ENCODE measurements around the gene FBXO22.
A peak's percentile ranks its signal among the peaks of the same experiment; 100 is the strongest.
"Not testable (repeated sequence)": the region's sequence is repeated elsewhere in the genome, so short reads cannot be mapped to it uniquely, and the experiment has no call there.

The FBXO22 gene

DNA sequence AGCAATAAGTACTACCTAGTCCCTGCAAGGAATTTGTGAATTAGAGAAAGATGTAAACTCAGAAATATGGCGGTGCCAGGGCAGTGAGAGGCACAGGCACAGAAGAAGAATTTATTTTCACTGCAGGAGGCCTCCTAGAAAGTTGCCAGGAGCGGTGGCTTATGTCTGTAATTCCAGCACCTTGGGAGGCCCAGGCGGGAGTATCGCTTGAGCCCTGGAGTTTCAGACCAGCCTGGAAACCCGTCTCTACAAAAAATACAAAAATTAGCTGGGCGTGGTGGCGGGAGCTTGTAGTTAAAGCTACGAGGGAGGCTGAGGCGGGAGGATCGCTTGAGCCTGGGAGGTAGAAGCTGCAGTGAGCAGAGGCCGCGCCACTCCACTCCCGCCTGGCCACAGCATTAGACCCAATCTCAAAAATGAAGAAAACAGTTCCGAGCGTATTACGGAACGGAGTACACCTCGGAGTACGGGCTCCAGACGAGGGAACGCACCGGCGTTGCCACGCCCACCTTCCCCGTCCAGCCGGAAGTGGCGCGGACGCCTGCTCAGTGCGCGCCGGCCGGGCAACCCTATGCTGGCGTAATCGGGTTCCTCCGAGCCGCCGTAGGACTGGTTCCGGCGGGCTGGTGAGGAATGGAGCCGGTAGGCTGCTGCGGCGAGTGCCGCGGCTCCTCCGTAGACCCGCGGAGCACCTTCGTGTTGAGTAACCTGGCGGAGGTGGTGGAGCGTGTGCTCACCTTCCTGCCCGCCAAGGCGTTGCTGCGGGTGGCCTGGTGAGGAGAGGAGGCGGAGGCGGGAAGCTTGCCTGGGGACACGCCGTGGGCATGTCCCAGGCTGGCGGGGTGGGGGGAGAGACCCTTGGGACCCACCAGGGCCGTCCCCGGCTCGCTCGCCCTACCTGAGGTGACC, at the start of gene FBXO22:
Gene FBXO22, plus strand, starts transcription at position 548 of the 909 bp plus-strand sequence. Its CDS starts 86 bp downstream, at position 634.
- DNase-seq = peak; percentile 89

DNA sequence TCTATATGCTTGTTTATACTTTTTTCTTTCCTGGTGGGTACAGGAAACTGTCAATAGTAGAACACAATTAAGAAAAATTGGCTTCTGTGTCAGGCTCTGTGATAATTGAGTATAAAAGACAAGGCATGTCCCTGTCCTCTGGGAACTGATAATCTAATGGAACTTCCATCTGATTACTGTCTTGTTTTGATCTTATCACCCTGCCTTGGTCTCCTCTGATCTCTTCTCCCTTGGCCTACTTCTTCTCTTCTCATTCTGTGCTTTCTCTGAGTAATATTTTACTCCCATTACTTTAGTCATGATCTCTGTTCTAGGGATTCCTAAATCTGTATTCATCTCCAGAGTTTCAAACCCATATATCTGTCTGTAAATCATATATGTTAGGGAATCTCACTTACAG, 45.8 kb upstream of the FBXO22 start:
- no peak for DNase-seq

DNA sequence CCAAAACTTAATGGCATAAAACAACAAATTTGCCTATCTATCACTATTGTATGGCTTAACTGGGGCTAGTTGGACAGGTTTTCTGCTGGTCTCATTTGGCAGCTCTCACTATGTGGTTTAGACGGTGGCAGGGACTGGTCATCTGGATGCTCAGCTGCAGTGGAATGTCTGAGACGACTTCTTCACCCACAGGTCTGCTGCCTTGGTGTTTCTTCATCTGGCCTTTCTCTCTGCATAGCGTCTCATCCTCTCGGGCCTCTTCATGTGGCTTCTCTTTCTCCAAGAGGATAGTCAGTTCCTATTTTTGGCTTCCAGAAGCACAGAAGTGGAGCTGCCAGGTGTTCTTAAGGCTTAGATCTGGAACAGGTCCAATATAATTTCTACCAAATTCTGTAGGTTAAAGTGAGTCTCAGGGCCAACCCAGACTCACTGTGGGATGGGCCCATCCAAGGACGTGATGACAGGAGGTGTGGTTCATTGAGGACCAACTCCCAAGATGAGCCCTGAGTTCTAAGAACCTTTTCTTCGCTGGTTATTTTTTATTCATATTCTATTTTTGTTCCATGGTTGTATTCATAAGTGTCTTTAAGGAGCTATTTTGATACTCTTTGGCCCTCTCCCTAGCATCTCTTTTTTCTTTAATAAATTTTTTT, 41.8 kb upstream of the FBXO22 start:
- DNase-seq = no peak

DNA sequence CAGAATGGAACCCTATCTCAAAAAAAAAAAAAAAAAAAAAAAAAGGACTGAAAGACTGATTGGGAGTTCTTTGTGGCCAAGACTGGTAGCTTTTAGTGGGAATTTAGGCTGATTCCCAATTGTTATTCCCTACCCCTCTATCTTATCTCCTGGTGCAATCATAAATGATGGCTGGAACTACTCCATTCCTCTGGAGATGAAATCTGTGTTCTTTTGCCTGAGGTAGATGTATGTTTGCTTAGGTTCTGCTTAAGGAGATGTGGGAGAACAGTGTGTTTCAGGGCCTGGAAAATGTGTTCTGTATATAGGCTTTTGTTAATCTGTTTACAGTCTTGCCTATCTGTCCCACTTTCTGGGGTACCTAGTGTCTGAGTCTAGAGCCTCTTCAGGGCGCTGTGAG, 40.9 kb upstream of the FBXO22 start:
- no peak for DNase-seq

DNA sequence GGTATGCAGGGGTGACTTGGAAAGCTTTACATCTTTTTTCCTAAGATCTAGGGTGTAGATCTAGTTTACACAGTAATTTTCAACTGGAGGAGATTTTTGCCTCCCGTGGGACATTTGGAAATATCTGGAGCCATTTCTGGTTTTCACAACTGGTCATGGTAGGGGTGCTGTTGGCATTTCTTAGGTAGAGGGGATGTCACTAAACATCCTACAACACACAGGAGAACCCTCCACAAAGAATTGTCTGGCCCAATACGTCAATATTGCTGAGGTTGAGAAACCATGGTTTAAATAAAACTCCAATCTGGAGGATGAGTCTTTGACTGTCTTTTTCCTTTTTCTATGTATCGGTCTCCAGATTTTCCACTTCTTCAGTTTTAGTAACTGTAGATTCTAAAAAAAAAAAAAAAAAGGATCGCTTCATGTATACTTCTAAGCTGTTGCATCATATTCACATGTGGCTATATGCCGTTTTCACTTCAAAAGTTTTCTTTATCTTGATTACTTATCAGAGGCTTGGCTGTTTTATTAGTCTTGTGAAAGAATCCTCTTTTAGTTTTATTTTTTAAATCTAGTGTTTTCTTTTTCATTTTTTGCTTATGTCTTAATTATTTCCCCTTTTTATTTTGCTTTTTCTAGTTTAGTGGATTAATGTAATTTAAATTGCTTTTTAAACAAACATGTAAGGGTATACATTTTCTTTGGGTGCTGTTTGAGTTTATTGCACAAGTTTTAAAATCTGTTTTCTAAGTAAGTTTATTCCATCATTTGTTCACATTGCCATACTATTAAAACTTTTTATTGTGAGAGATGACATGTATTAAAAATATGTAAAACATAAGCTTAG, 39.2 kb upstream of the FBXO22 start:
- no peak for DNase-seq

DNA sequence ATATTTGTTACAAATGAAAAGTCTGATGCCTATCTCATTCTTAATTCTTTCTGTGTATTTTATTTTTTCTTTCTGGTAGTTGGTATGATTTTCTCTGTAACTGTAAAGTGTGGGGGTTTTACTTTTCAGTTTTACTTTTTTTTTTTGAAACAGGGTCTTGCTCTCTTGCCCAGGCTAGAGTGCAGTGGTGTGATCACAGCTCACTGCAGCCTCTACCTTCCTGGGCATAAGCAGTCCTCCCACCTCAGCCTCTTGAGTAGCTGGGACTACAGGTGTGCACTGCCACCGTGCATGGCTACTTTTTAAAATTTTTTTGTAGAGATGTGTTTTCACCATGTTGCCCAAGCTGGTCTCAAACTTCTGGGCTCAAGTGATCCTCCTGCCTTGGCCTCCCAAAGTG, 37.6 kb upstream of the FBXO22 start:
- not testable (repeated sequence) for DNase-seq

DNA sequence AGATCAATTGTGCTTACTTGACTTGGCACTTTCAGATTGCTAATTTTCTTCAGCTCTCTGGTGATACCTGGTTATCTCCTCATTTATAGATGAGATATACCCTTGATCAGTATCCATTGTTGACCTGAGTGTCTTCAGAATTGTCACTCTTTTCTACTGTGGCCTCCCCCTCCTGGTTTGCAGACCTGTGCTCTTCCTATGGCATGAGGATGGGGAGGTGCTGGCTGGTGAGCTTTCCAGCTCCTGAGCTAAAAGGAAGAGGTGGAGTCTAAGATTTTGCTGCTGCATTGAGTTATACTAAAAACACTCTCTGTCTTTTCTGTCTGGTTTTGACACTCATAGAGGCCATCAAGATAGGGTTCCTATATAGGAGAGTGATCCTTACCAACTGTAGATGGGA, 36.8 kb upstream of the FBXO22 start:
- DNase-seq = no peak

DNA sequence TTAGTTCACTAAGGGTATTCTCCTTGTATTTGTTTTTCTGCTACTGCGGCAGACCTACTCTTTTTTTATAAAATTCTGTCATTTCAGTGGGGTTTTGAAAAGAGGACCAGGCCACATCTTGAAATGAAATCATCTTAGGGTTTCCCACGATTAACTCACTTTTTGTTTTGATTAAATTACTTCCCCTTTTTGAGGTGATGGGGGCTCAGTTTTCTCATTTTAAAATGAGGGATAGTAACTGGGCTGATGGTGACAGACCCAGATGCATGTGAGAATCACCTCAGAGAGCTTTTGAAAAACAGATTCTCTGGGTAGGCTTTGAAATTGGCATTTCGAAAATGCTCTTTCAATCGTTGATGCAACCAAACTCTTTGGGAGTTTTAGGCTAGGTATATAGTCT, 36.2 kb upstream of the FBXO22 start:
- DNase-seq = no peak

DNA sequence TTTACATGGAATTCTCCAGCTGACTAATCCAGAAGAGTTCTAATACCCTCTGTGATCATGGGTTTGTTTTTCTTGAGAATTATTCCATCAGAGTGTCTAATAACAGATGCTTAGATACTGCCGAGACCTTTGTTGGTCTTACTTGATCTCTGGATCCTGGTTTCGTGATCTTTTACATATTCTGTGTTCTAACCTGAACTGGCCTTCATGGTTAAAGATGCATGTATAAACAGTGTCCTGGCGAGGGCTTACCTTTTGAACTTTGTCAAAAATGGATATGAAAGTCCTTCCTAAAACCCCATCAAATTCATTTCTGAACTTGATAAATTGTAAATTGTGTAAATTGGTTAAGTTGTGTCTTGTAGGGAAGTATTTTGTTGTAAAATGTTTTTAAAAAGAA, 35.7 kb upstream of the FBXO22 start:
- DNase-seq = no peak

DNA sequence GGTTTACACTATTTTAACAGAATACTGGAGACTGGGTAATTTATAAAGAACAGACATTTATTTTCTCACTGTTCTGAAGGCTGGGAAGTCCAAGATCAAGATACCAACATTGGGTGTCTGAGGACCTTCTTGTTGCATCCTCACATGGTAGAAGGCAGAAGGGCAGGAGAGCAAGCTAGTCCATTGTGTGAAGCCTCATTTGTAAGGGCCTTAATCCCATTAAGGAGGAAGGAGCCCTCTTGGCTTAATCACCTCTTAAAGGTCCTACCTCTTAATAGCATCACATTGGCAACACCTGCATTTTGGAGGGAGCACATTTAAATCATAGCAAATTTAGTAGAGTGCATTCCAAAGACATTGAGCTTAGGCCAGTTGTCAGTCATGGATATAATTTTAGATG, 34.2 kb upstream of the FBXO22 start:
- no peak for DNase-seq

DNA sequence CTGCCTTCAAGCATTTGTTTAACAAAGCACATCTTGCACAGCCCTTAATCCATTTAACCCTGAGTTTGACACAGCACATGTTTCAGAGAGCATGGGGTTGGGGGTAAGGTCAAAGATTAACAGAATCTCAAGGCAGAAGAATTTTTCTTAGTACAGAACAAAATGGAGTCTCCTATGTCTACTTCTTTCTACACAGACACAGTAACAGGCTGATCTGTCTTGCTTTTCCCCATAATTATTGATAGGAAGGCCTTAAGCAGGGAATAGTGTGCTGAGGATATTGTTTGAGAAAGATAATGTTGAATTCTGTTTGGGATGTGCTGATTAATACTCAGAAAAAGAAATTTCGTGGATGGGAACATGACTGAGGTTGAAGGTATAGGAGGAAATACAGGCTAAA, 32.1 kb upstream of the FBXO22 start:
- not testable (repeated sequence) for DNase-seq

DNA sequence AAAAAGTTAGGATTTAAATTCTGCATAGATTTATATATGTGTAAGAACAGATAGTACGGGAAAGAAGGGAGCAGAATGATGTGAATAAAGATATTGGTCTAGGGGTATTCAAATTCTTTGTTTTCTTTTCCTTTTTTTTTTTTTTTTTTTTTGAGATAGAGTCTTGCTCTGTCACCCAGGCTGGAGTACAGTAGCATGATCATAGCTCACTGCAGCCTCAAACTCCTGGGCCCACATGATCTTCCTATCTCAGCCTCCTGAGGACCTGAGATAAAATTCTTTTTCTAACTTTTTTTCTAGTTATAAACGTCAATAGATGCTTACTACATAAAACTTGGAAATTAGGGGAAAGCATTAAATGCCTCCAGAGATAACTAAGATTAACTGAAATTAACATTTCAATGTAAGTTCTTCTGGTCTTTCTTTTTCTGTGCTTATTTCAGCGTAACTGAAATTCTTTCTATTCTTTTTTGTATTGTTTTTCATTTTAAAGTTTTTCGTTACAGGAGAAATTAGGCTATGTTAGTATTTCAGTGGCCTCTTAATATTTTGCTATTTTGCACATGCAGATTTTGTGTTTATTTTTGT, 31.2 kb upstream of the FBXO22 start:
- no peak for DNase-seq

DNA sequence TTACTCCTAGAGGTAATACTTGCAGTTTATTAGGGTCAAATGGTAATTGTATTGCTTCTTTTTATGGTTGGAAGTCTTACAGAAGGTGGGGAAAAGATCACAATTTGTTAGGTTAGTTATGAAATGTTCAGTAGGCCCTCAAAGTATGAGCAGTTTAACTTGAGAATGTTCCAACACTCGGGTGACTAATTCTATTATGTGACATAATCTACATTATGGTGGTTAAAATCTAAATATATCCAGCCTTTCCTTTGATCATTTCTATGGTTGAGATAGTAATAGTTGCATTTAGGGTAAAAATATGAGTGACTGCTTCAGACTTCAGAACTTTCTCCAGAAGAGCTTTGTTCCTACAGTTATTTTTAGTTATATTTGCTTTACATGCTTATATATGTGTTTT, 19.6 kb upstream of the FBXO22 start:
- DNase-seq = no peak

DNA sequence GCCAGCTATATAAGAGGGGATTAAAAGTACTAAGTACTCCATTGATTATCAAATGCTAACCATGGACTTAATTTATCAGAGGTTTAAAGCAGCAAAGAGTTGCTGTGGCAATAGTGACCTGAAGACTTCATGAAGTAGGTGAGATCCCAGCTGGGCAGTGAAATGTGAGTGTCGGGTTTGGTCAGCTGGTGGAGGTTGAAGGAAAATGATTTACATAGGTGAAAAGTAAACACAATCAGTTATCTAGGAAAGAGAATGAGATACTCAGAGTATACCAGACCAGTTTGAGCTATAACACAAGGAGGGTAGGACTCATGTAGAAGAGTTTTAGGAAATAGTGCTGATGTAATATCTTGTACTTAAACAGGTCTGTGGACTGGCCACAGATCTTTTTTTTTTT, 16.5 kb upstream of the FBXO22 start:
- DNase-seq = no peak

DNA sequence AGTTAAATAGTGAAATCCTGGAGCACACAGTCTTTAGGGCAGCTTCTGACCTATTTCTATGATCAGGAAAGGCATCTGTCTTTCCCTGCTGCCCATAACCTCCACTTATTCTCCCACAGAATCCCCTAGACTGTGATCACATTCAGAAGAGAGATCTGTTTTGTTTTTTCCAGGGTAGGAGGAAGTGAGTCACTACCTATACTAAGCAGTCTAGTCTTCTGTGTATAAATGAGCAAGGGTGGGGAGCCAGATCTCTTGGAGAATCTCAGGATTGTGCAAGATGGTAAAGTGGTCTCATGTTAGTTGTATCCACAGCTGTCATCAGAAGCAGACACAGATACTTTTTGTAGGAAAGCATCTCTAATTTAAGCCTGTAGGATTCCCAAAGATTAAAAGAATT, 11.8 kb upstream of the FBXO22 start:
- DNase-seq = no peak

DNA sequence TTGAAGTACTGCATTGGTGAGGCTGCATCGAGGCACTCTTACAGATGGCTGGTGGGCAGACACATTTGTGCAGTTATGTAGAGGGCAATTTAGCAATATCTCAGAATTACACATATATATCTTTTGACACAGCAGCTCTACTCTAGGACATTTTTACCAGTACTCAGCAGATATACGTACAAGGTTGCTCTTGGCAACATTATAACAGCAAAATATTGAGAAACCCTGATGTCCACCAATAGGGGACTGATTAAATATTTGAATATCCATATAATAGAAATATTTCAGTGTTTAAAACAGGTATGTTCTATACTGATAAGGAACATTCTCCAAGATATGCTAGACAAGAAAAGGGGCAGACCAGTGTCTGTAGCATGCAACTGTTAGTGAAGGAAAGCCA, 7.9 kb upstream of the FBXO22 start:
- no peak for DNase-seq

DNA sequence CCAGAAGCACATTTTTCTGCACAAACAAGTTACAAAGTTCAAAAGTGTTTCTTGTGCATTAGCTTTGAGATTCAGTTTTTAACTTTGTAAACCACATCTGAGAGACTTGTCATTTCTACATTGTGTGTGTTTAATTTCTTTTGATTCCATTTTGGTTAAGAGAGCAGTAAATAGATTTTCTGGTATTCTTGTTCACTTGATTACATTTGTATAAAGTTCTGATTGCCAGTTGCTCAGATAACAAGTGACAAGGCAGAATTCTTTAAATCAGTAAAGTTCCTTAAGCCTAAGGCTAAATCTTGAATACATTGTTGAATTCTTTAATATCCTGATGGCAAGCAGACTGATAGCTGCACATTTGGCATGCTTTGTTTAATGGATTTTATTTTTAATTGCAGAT, 3.1 kb upstream of the FBXO22 start:
- no peak for DNase-seq

DNA sequence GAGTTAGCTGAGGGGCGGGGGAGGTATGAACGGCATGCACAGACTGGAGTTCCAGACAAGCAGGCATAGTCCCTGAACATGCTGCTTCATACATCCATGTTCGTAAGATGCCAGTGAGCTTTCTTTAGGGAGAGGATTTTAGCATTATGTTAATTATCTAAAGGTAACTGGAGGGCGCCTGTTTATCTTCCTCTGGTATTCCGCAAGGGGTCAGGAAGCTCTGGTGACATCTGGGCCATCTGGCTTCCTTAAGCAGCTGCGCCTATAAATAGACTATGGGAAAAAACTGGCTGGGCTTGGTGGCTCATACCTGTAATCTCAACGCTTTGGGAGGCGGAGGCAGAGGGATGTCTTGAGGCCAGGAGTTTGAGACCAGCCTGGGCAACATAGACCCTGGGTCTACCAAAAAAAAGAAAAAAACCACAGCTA, 1.5 kb upstream of the FBXO22 start:
- no peak for DNase-seq

DNA sequence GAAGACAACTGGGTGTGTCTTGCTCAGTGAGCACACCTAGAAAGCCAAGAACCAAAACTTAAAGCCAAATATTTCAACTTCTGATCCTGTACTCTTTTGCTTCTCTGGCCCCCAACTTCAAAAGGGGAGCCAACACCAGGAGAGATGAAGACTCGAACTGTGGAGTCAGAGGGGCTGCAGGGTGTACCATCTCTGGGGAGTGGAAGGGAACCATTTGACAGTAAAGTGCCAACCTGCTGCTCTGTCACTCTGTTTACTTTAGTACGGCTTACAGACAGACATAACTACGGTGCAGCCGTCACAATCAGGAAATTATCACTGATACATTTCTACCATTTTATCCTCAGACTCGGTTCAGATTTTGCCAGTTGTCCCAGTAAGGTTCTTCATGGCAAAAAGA, 1.6 kb downstream of the FBXO22 start:
- DNase-seq = no peak

DNA sequence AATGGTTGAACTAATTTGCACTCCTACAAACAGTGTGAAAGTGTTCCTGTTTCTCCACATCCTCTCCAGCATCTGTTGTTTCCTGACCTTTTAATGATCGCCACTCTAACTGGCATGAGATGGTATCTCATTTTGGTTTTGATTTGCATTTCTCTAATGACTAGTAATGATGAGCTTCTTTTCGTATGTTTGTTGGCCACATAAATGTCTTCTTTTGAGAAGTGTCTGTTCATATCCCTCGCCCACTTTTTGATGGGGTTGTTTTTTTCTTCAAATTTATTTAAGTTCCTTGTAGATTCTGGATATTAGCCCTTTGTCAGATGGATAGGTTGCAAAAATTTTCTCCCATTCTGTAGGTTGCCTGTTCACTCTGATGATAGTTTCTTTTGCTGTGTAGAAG, 6.7 kb downstream of the FBXO22 start:
- not testable (repeated sequence) for DNase-seq

DNA sequence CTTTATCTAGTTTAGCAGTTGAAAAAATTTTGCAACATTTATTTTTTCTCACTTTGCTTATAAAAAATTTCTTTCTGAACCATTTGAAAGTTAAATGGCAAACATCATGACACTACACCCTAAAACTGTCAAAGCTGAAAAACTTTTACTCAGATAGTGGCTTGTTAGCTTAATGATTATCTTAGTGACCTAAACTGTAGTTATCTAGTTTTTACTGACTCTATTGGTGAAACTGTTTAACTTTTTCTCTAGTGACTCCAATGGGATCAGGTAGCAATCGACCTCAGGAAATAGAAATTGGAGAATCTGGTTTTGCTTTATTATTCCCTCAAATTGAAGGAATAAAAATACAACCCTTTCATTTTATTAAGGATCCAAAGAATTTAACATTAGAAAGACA, 13.3 kb downstream of the FBXO22 start:
- no peak for DNase-seq

DNA sequence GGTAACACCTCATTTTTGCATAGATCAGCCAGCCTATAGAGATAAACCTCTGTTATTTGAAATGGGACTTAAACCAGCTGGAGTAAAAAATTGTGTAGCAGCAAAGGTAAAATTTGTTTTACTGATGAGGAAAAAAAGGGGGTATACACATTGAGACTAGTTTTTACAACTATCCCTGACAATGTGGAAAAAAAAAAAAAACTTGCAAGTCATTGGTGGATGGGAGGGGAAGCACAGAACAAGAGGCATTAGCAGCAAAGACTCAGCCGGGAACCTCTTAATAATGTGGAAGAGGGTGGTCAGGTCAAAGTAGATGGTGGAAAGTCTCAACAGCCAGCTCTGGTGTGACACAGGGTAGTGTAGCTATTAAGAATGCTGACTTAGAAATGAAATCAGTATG, 14.5 kb downstream of the FBXO22 start:
- DNase-seq = no peak

DNA sequence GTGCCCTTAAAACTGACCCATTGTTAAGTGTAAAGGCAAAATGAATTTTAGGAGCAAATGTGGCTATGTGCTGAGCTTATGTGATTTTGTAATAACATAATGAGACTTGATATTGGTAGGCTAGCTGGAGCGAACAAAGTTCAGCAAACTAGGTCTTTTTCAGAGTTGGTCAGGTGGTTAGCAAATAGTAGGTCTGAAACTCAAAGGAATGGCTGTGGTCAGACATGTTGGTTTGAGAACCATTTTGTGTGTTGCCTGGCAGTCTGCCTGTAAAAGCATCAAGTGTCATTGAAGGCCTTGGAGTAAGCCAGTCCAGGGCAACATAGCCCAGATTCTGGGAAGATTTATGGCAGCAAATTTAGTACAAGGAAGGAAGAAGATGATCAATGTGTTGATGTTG, 16.4 kb downstream of the FBXO22 start:
- DNase-seq = no peak
